Breast epithelium (tissue), 4 donors: ENCODE measurements around the gene TBC1D14. TPM values are rescaled to one million over a fixed set of nuclear protein-coding genes. Genes with fewer than 3 reads are reported as not detected.
A peak's percentile ranks its signal among the peaks of the same experiment; 100 is the strongest.

ENCODE experiments used
- DNase-seq, 2 donors: peaks; one replicate each; pipeline ENCODE4 v3.0.0-alpha.2; 2019; ENCODE audit warnings: low spot score in 2 of 2
- H3K27ac ChIP-seq, 2 donors: fragments of 200-600 bp; sonication (generic) in 1 of 2; one replicate each; pipeline ENCODE4 v1.5.1; 2016 to 2019; ENCODE audit warnings: mild to moderate bottlenecking in 1 of 2
- H3K27me3 ChIP-seq, 2 donors: fragments of 200-600 bp; sonication (generic) in 1 of 2; one replicate each; pipeline versions ENCODE4 v1.5.1 to v1.6.0; 2017 to 2019; ENCODE audit warnings: control low read depth in 1 of 2, mild to moderate bottlenecking in 1 of 2
- H3K36me3 ChIP-seq: fragments of 200-600 bp; one replicate; pipeline ENCODE4 v1.5.1; 2019
- H3K4me1 ChIP-seq, 2 donors: fragments of 200-600 bp; sonication (generic); one replicate each; pipeline ENCODE4 v1.5.1; 2016 to 2019; ENCODE audit warnings: control low read depth in 1 of 2
- H3K4me3 ChIP-seq, 3 donors: fragments of 200-600 bp; sonication (generic); 1 replicate in 2 of 3; 2 replicates in 1 of 3; pipeline ENCODE4 v1.5.1; 2016 to 2019; ENCODE audit warnings: mild to moderate bottlenecking in 3 of 3, moderate library complexity in 2 of 3
- H3K9me3 ChIP-seq, 2 donors: fragments of 200-600 bp; sonication (generic) in 1 of 2; one replicate each; pipeline ENCODE4 v1.5.1; 2016 to 2019; ENCODE audit warnings: control low read depth in 1 of 2
- POLR2A ChIP-seq: fragments of 450-650 bp; IDR thresholded peaks from one replicate; pipeline ENCODE4 v1.6.1; 2016; ENCODE audit warnings: antibody characterized with exemption, mild to moderate bottlenecking, moderate library complexity
- POLR2AphosphoS5 ChIP-seq, 3 donors: sonication (generic); formaldehyde crosslinking; IDR thresholded peaks; one replicate each; pipeline ENCODE4 v1.6.1; 2017; ENCODE audit warnings: antibody characterized with exemption in 3 of 3
- intact Hi-C: fragments of 100-400 bp; cut with DNase I; formaldehyde crosslinking; loops from one replicate; pipeline ENCODE4 v1.15.1; 2023; ENCODE audit warnings: low total_unique reads
- total RNA-seq, 3 donors: library from RNA; depleted of rRNA; stranded (reverse); fragments of >200 nt; gene quantifications; one replicate each; pipeline ENCODE4 v1.1.0, GENCODE V29; 2016
- TF ChIP-seq, protein P1 (sequence below), 3 donors: fragments of 450-650 bp; IDR thresholded peaks; one replicate each; pipeline ENCODE4 v1.5.1; 2016 to 2017; ENCODE audit warnings: antibody characterized with exemption in 3 of 3, mild to moderate bottlenecking in 3 of 3, moderate library complexity in 3 of 3

Gene TBC1D14
- total RNA-seq, 3 donors from 2014 or later = 48.5 to 57.3 (median 48.7) TPM

DNA sequence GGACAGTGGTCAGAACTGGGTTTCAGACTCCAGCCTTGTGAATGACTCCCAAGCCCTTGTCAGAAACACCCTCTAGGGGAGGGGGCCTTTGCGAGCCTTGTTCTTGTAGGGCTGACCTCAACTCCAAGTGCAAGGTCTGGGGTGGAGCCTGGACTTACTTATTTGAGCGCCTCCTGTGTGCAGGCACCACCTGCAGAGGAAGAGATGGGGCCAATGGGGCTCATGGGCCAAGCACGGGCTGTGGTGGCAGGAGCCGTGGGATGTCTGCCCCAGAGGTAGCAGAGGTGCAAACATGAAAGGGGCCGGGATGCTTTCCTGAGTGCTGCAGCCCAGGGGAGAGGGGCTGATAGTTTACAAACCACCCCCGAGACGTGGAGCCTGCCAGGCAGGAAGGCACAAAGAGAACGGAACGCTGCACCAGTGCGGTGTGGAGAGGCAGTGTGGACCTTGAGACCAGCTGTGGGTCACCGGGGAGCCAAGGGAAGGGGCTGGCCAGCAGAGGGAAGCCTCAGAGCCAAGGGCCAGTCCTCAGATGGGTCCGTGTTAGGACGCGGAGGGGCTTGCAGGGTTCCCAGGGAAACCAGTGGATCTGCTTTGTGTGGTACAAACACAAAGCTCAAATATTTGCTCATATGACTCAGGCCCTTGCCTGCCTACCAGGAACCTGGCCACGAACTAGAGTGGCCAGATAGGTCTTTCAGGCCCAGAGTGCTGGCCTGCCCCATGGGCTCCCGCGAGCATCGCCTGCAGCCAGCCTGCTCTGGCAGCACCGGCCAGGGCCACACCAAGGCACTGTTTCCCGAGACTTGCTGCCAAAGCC lies 124.8 kb downstream of the TBC1D14 start:
- TF ChIP-seq, protein P1, sequence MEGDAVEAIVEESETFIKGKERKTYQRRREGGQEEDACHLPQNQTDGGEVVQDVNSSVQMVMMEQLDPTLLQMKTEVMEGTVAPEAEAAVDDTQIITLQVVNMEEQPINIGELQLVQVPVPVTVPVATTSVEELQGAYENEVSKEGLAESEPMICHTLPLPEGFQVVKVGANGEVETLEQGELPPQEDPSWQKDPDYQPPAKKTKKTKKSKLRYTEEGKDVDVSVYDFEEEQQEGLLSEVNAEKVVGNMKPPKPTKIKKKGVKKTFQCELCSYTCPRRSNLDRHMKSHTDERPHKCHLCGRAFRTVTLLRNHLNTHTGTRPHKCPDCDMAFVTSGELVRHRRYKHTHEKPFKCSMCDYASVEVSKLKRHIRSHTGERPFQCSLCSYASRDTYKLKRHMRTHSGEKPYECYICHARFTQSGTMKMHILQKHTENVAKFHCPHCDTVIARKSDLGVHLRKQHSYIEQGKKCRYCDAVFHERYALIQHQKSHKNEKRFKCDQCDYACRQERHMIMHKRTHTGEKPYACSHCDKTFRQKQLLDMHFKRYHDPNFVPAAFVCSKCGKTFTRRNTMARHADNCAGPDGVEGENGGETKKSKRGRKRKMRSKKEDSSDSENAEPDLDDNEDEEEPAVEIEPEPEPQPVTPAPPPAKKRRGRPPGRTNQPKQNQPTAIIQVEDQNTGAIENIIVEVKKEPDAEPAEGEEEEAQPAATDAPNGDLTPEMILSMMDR (IDR thresholded peaks at IDR 0.05) = no peak
- TF ChIP-seq POLR2AphosphoS5 (IDR thresholded peaks at IDR 0.05) (no peak), POLR2A (no peak)
- intact Hi-C loops = no loop called here
- DNase-seq = no peak
- H3K9me3 ChIP-seq = no peaks in the 10 kb centered on the region
- H3K27ac ChIP-seq = peak overlapping the region; percentile 40 to 66
- no peaks in the 10 kb centered on the region for H3K27me3 ChIP-seq
- no peak overlapping the region for H3K4me3 ChIP-seq
- H3K36me3 ChIP-seq = peaks cover 11% of the 10 kb centered on the region
- H3K4me1 ChIP-seq = no peaks in the 10 kb centered on the region

DNA sequence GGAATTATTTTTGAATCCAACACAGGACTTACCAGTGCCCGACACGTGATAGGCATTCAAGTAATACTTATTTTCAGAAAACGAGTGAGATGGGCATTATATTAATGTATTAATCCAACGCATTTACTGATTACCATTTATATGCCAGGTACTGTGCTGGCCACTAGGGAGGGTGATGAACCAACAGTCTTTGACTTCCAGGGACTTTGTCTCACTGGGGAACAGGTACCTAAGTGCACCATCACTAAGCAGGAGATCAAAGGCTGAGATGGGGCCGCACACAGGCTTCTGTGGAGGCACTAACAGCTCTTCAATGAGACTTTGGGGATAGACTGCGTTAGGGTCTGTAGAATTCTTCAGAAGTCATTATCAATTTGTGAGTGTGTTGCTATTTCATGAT lies 127.8 kb downstream of the TBC1D14 start:
- Histone ChIP-seq H3K36me3 (no peaks in the 10 kb centered on the region), H3K9me3 (no peaks in the 10 kb centered on the region), H3K4me3 (no peak overlapping the region), H3K27ac (no peak overlapping the region), H3K4me1 (peaks cover 3 to 4% of the 10 kb centered on the region in 2 donors), H3K27me3 (no peaks in the 10 kb centered on the region)
- TF ChIP-seq POLR2AphosphoS5 (IDR thresholded peaks at IDR 0.05) (no peak), POLR2A (no peak)
- TF ChIP-seq, protein P1 (IDR thresholded peaks at IDR 0.05) = no peak
- intact Hi-C loops = no loop called here
- no peak for DNase-seq

DNA sequence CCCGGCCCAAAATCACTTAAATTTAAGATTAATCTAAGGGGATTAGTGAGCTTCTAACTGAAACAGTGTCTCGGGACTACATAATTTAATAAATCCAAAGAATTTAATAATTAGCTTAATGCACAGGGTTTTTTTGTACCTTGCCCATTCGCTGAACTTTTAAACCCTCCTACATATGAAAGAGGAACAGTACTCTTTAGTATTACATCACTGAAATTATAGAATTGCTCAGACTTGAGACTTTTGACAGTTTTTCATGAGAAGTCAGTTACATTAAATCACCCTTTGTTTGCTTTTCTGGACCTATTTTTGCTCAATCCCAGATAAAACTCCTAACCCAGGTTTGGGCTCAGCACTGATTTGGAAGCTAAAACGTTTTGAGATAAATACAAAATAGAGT lies 131.1 kb downstream of the TBC1D14 start:
- TF ChIP-seq POLR2AphosphoS5 (IDR thresholded peaks at IDR 0.05) (no peak), POLR2A (no peak)
- TF ChIP-seq, protein P1 (IDR thresholded peaks at IDR 0.05) = no peak
- DNase-seq = no peak
- intact Hi-C loops = no loop called here
- H3K9me3 ChIP-seq = no peaks in the 10 kb centered on the region
- no peak overlapping the region for H3K4me3 ChIP-seq
- no peaks in the 10 kb centered on the region for H3K36me3 ChIP-seq
- H3K27me3 ChIP-seq = no peaks in the 10 kb centered on the region
- H3K4me1 ChIP-seq = peaks cover 3 to 15% of the 10 kb centered on the region in 2 donors
- no peak overlapping the region for H3K27ac ChIP-seq

DNA sequence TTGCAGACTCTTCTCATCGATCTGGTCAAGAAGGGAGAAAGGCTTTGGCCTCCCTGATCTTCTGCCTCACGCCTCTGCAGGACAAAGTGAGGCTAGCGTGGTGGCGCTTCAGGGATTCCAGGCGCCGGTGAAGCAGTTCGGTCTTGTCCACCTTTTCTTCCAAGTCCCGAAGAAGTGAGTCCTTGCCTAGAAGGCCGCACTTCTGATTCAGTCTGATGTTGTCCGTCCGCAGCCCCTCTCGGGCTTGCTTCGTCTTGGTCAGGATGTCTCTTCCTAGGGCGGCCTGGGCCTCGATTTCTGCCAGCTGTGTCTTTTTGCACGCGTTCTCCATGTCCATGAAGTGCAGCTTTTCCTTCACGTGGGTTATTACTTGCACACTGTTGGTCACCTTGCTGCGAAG lies 131.6 kb downstream of the TBC1D14 start:
- Histone ChIP-seq H3K4me3 (no peak overlapping the region), H3K27ac (no peak overlapping the region)
- intact Hi-C loops = no loop called here

More for the DNA sequence above, 131.6 kb downstream of the TBC1D14 start:
- no peaks in the 10 kb centered on the region for H3K9me3 ChIP-seq
- TF ChIP-seq, protein P1 (IDR thresholded peaks at IDR 0.05) = no peak
- no peak for TF ChIP-seq POLR2AphosphoS5 (IDR thresholded peaks at IDR 0.05)
- TF ChIP-seq POLR2A = no peak
- no peaks in the 10 kb centered on the region for H3K27me3 ChIP-seq
- H3K4me1 ChIP-seq = peaks cover 4 to 16% of the 10 kb centered on the region in 2 donors
- no peak for DNase-seq
- no peaks in the 10 kb centered on the region for H3K36me3 ChIP-seq
